Erythroblast (primary cell): ENCODE measurements around the gene MAD1L1.

Source experiments
- GATA1 ChIP-seq: IDR thresholded peaks from 2 replicates; pipeline ENCODE4 v1.6.1; 2011; ENCODE audit warnings: low read depth, mild to moderate bottlenecking, control low read depth, low read length, moderate library complexity
- POLR2A ChIP-seq: IDR thresholded peaks from 2 replicates; pipeline ENCODE4 v1.6.1; 2011; ENCODE audit warnings: mild to moderate bottlenecking, low read length

- no peak for TF ChIP-seq POLR2A
- no peak for TF ChIP-seq GATA1
These were observed 7.4 kb downstream of the MAD1L1 start for GRCh38 chr7:2225336-2225735.
